NCI-H69 (cell line): Measurements from ENCODE around the gene BTRC.
A peak's percentile ranks its signal among the peaks of the same experiment; 100 is the strongest.
"Not testable (repeated sequence)": the region's sequence is repeated elsewhere in the genome, so short reads cannot be mapped to it uniquely, and the experiment has no call there.

Experiments used
- DNase-seq: peaks from one replicate; lab custom pipeline; 2025; lab: John Stamatoyannopoulos, UW

Gene BTRC

DNA sequence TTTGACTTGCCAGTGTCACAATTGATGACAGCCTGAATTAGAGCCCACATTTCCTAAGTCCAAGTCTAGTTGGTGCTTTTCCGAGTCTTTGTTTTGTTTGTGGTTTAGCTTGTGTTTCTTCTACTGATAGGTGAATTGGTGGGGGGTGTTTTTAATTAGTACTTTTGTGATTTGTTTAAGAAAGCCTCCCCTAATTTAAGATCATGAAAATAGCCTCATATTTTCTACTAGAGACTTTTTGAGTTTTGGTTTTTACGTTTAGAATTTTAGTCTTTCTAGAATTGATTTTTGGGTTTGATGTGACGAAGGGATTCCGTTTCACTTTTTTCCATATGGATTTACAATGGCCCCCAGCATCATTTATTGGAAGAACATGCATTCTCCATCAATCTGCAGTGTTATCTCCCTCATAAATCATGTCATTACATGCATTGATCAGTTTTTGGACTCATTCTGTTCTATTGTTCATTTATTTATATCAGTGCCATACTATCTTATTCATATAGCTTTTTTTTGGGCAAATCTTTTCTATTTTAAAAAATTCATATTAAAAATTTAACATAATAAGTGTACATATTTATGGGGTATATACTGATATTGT lies 32.8 kb downstream of the BTRC start:
- DNase-seq: no peak

DNA sequence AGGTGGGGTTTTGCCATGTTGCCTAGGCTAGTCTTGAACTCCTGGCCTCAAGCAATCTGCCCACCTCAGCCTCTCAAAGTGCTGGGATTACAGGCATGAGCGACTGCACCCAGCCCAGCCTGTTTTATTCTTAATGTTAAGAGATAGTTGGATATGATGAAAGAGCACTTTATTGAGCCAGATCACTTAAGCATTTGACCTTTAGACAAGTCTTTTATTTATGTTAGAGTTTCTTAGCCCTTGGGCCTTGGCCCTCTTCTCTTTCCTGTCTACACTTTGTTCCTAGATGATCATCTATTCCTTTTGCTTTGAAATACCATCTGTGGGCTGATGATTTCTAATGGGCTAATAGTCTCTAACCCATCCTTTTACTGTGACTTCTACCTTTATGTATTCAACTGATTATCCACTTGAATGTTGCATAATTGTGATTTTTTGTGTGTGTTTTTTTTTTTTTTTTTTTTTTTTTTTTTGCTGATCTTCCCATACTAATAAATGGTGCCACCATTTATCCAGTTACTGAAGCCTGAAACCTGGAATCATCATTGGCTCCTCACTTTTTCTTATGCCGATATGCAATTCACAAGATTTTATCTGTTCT lies 34.8 kb downstream of the BTRC start:
- DNase-seq: no peak

DNA sequence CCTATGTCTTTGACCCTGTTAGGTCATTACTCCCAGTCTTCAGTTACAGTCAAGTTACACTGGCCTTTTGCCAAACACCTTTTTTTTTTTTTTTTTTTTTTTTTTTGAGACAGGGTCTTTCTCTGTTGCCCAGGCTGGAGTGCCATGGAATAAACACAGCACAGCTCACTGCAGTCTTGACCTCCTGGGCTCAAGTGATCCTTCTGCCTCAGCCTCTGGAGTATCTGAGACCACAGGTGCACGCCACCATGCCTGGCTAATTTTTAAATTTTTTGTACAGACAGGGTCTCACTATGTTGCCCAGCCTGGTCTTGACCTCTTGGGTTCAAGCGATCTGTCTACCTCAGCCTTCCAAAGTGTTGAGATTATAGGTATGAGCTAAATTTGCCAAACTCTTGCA lies 35.6 kb downstream of the BTRC start:
- not testable (repeated sequence) for DNase-seq

DNA sequence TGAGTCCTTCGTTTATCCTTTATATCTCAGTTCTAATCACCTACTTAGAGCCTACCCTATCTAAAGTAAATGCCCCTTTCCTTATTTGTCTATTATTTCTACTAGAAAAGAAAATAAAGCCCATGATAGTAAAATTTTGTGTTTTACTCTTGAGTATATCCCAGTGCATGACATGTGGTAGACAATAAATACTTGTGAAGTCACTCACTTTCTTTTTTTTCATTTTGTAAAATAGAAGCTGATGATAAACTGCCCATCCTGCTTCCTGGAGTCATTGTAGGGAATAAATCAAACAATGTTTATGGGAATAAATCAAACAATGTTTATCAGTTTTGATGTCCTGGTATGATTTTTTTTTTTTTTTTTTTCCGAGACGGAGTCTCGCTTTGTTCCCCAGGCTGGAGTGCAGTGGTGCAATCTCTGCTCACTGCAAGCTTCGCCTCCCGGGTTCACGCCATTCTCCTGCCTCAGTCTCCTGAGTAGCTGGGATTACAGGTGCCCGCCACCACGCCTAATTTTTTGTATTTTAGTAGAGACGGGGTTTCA lies 36.1 kb downstream of the BTRC start:
- DNase-seq: no peak

DNA sequence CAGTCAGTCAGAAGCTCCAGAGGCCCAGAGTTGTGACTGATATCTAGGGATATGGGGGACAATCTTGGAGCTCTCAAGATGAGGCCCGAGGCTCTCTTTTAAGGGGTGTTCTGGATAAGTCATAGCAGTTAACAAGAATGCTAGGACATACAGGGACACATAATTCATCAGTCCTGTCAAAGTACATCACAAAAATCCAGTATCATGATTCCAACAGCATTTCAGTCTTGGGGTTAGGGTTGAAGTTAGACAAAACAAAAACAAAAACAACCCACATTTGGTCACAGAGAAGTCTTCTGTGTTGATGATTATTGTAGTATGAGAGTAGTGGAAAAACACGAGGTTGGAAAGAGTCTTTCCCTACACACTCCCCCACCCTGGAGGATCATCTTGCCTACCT lies 39.4 kb downstream of the BTRC start:
- DNase-seq: no peak

DNA sequence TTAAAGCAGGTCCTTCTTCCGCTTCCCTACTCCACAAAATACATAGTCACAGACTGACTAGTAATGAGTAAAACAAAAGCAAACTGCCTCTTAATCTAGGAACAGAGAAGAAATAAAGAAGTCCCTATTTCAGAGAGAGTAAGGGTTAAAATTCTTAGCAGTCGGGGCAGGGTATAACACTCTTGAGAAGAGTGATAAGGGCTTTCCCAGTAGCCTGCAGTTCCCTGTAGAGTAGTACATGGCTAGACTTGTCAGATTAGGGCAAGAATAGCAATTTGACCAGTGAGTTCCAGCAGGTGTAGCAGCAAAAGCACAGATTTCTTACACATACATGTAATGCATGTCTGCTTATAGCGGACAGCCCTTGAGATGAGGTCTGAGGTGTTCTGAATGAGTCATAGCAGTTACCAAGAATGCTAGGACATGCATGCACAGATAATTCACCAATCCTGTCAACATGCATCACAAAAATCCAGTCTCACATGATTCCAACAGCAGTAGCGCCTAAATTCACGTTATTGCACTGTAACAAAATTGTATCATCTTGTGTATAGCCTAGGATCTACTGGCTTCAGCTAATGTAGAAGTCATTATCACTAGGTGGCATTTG lies 40.7 kb downstream of the BTRC start:
- DNase-seq: no peak

DNA sequence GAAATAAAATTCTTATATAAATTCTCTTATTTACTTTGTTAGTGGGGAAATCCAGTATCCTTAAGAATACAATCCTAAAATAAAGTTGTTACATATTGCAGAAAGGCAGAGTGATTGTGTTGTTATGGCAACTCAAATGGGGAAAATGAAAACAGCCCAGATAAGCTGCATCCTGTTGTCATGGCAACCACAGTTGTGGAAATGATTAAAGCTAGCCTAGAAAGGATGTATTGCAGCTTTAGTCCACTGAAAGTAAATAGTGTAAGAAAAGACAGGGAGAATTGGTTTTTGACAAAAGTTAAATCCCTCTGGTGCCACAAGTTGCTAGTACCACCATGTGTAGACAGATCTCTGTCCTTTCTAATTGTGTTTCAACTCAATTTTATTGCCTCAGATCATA lies 43.2 kb downstream of the BTRC start:
- peak; percentile 27 for DNase-seq

DNA sequence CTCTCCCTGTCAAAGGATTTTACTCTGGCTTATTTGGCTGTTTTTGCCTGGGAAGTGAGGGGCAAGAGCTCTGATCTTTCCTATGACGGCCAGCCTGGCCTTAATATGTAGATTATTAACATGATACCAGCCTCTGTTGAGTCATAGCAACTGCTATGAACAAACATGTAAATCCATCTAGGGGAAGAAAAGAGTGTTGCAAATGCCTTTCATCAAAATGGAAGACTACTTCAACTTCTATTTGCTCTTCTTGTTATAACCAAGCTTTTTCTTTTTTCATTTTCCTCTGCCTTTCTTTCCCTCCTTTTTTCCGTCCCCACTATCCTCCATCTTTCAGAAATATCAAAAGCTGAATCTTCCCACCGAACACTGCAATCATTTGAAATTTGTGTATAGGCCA lies 46.6 kb downstream of the BTRC start:
- no peak for DNase-seq

DNA sequence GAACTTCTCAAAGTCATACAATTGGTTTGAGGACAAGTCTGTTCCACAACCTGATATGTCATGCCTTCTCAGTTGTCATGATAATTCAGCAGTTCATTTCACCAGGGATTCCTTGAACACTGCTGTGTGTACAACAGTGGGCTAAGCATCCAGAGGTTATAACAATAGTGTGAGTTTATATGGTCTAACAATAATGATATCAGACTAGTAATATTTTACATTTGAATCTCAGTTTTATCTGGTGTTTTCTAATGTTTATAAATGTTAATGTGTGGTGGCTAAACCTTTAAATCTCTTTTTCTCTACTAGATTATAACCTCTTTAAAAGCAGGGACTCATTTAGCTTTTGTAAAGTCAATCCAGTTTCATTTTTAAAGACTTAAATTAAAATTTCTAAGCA lies 48.7 kb downstream of the BTRC start:
- no peak for DNase-seq

DNA sequence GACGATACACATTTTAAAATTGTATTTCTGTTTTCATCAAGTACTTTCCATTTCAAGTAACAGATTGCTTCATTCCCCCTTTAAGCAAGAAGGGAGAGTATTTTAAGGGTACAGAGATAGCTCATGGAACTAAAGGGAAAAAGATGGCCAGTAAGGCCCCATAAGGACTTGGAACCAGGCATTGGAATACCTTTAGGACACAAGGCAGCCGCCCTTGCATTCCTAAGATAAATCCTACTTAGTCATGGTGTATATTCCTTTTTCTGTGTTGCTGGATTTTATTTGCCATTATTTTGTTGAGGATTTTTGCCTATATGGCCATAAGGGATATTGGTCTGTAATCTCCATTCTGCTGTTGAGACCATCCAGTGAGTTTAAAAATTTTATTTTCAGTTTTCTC lies 49.2 kb downstream of the BTRC start:
- DNase-seq: no peak

DNA sequence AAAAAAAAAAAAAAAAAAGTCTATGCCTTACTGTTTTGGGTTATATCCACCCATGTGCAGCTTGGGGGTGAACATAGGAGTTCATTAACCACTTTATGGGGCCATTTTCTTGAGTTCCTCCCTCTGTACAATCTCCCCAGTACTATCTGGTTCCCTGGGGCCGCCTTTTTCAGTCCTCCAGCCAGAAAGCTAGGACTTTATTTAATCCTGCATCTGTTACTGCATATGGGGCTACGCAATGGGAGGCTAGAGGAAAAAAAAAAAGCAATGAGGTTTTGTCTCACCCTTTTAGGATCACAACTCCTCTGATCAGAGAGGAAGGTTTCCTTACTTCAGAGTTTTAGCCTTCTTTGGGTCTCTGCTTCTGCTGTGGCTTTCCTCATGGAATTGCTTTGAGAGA lies 51.0 kb downstream of the BTRC start:
- DNase-seq: no peak

DNA sequence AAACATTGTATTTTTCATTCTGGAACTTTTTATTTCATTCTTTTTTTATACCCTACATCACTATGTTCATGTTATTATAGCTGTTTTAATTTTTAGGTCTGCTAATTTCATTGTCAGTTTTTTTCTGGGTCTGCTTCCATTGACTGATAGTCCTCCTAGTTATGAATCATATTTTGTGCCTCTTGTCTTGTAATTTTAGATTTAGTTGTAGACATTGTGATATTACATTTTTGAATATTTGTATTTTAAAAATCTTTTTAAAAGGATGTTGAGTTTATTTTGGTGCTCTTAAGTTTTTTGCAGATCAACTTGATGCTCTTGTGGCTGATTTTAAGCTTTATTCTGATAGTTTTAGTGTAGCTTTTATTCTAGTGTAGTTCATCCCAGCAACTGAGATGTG lies 57.6 kb downstream of the BTRC start:
- no peak for DNase-seq

DNA sequence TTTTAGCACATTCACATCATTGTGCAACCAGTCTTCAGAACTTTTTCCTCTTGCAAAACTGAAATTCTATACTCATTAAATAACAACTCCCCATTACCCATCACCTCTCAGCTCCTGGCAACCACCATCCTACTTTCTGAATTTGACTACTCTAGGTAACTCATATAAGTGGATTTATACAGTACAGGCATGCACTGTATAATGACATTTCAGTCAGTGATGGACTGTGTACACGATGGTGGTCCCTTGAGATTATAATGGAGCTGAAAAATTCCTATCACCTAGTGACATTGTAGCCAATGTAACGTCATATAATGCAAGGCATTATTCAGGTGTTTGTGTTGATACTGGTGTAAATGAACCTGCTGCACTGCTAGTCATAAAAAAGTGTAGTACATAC lies 60.1 kb downstream of the BTRC start:
- DNase-seq: no peak

DNA sequence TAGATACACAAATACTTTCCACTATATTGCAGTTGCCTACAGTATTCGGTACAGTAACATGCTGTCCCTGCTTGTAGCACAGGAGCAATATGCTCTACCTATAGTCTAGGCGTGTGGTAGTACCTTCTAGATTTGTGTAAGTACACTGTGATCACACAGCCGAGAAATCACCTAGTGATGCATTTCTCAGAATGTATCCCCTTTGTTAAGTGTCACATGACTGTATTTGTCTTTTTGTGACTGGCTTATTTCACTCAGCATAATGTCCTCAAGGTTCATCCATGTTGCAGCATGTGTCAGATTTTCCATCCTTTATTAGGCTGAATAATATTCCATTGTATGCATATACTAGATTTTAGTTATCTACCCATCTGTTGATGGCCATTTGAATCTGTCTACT lies 61.9 kb downstream of the BTRC start:
- DNase-seq: no peak

DNA sequence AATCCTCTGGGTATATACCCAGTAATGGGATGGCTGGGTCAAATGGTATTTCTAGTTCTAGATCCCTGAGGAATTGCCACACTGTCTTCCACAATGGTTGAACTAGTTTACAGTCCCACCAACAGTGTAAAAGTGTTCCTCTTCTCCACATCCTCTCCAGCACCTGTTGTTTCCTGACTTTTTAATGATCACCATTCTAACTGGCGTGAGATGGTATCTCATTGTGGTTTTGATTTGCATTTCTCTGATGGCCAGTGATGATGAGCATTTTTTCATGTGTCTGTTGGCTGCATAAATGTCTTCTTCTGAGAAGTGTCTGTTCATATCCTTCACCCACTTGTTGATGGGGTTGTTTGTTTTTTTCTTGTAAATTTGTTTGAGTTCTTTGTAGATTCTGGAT lies 68.0 kb downstream of the BTRC start:
- not testable (repeated sequence) for DNase-seq

DNA sequence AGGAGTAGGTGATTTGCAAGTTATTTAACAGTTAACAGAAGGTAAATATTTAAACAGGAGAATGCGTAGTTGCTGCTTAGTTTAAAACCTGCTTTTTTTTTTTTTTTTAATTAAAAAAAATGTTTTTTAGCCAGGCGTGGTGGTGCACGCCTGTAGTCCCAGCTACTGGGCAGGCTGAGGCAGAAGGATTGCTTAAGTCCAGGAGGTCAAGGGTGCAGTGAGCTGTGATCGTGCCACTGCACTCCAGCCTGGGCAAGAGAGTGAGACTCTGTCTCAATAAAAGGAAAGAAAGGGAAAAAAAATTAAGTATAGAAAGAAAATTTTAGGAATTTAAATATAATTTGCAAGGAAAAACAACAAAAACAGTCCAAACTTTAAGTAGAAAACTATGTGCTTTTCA lies 71.6 kb downstream of the BTRC start:
- no peak for DNase-seq

DNA sequence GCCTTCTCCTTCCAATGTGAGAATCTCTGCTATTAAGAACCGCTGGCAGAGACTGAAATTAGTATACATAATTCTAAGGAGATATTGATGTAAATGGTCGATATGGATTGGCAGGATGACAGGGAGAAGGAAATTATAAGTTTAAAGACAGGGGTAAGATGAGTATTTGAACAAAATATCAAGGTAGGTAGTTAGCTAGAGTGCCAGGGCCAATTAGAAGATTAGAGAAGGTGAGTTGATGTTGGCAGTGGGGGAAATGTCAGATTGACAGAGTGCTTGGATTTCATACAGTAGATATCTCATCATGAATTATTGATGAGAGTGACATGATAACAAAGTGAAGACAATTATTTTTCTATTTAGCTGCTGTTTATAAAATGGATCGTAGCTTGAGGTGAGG lies 74.1 kb downstream of the BTRC start:
- DNase-seq: no peak

DNA sequence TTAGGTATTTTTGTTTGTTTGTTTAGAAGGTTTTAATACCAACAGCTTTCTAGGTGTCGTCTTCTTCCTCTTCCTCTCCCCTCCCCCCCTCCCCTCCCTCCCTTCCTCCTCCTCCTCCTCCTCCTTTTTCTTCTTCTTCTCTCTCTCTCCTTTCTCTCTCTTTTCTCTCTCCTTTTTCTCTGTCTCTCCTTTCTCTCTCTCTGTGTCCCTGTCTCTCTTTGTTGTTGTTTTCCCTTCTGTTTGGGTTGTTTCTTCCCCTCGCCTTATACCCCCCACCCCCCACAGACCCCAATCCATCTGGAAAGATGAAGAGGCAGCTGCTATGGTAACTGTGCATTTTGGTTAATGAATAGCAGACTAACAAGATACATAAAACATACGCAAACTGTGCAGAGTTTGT lies 75.5 kb downstream of the BTRC start:
- no peak for DNase-seq

DNA sequence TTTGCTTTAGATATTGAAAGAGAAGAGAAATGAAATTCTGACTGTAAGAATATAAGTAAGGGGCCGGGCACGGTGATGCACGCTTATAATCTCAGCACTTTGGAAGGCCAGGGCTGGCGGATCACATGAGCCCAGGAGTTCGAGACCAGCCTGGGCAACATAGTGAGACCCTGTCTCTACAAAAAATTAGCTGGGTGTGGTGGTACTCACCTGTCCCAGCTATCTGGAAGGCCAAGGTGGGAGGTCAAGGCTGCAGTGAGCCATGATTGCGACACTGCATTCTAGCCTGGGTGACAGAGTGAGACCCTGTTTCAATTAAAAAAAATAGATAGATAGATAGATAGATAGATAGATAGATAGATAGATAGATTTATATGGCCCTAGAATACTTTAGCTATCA lies 82.3 kb downstream of the BTRC start:
- no peak for DNase-seq

DNA sequence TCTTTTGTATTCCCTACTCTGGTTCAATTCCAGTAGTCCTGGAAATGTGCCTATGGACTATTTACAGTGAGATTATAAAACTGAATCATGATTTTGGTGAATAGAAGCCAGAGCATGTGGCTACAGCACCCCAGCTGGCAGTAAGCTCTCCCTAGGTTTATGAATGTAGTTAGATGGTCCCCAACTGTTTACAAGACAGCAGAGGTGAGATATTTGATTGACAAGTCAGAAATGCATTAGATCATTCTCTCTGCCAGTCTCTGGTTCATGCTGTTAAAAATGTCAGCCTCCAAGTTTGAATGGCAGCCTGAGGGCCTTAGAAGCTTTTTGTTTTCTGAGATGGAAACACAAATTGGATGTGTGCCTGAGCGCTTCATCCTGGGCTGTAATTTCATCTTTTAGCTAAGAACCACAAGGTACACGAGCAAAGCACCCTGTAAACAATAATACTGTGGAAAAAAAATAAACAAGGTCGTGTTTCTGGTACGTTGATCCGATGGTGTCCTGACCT lies 85.0 kb downstream of the BTRC start:
- DNase-seq: peak; percentile 52

DNA sequence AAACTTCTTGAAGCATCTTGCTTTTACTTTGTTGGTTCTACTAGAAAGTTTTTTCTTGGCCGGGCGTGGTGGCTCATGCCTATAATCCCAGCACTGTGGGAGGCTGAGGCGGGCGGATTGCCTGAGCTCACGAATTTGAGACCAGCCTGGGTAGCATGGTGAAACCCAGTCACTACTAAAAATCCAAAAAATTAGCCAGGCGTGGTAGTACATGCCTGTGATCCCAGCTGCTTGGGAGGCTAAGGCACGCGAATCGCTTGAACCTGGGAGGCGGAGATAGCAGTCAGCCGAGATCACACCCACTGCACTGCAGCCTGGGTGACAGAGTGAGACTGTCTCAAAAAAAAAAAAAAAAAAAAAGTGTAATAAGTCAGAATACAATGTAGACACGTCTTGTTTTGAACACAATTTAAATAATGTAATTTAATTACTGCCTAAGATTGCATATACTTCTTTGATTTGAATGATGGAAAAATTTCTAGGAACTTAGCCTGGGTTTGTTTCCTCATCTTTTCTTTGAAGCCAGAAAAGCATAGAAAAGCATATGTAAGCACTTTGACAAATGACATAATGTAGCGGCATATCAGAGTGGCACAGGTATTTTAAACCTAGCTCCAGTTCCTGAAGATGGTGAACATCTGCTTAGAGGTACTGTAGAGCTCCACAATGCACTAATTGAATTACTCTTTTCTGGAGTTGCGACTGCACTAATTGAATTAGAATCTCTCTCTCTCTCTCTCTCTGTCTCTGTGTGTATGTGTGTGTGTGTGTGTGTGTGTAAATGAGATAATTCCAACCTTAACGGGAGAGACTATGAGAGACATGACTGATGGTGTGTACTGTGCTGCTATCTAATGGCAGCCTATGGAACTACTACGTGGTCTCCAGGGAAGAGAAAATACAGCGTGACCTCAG lies 87.8 kb downstream of the BTRC start:
- DNase-seq: peak; percentile 87

DNA sequence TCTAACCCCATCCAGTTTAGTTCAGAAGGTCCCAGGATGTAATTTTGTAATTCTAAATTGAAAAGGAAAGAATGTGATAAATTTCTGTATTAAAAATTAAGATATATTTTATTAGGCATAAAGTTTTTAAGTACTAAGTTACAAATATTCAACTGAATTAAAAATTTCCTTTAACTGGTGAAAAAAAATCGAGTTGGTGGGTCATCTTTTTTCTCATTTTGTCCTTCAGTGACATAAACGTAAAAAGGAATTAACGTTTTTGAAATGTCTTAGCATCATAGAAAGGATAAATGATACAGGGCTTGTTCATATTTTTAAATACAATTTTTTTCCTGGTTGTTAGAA lies 88.5 kb downstream of the BTRC start:
- no peak for DNase-seq
